SK-N-SH treated with all-trans-retinoic acid at 6 μM for 48 hours (cell line): Measurements from ENCODE around the gene PCF11.

Experiments used
- ATAC-seq: fragments of 200-7000 bp; cut with Tn5 transposase; 3 replicates; pipeline ENCODE4 v1.9.1; 2020; ENCODE audit warnings: mild to moderate bottlenecking, moderate library complexity
- ARNTL ChIP-seq: fragments of 450-650 bp; formaldehyde crosslinking; IDR thresholded peaks from 2 replicates; pipeline ENCODE4 v1.5.0; 2020; ENCODE audit warnings: low read depth, mild to moderate bottlenecking, moderate library complexity, borderline replicate concordance
- BACH2 ChIP-seq: fragments of 250-450 bp; sonication (Bioruptor Pico); IDR thresholded peaks from 2 replicates; pipeline ENCODE4 v1.9.0; 2021; ENCODE audit warnings: mild to moderate bottlenecking, borderline replicate concordance
- CSDC2 ChIP-seq: fragments of 250-450 bp; sonication (Bioruptor Pico); IDR thresholded peaks from 2 replicates; pipeline ENCODE4 v1.5.0; 2020; ENCODE audit warnings: mild to moderate bottlenecking, moderate library complexity
- CSRNP3 ChIP-seq: fragments of 250-450 bp; sonication (Bioruptor Pico); IDR thresholded peaks from 2 replicates; pipeline ENCODE4 v1.5.1; 2021; ENCODE audit warnings: mild to moderate bottlenecking, moderate library complexity
- ESRRG ChIP-seq: fragments of 250-450 bp; sonication (Bioruptor Pico); IDR thresholded peaks from 2 replicates; pipeline ENCODE4 v1.6.1; 2021; ENCODE audit warnings: mild to moderate bottlenecking
- GLIS3 ChIP-seq: fragments of 250-450 bp; sonication (Bioruptor Pico); IDR thresholded peaks from 2 replicates; pipeline ENCODE4 v1.5.0; 2020; ENCODE audit warnings: mild to moderate bottlenecking, moderate library complexity
- ISL1 ChIP-seq: fragments of 250-450 bp; sonication (Bioruptor Pico); IDR thresholded peaks from 2 replicates; pipeline ENCODE4 v2.1.2; 2022; ENCODE audit warnings: mild to moderate bottlenecking, moderate library complexity
- OSR1 ChIP-seq: fragments of 250-450 bp; sonication (Bioruptor Pico); IDR thresholded peaks from 2 replicates; pipeline ENCODE4 v1.8.0; 2022; ENCODE audit warnings: moderate library complexity, mild to moderate bottlenecking, inconsistent platforms
- PATZ1 ChIP-seq: fragments of 250-450 bp; sonication (Bioruptor Pico); IDR thresholded peaks from 2 replicates; pipeline ENCODE4 v1.8.0; 2020; ENCODE audit warnings: mild to moderate bottlenecking, moderate library complexity, borderline replicate concordance
- RARB ChIP-seq: fragments of 250-450 bp; sonication (Bioruptor Pico); IDR thresholded peaks from 2 replicates; pipeline ENCODE4 v1.8.0; 2021; ENCODE audit warnings: mild to moderate bottlenecking, moderate library complexity
- SNAI2 ChIP-seq: fragments of 250-450 bp; sonication (Bioruptor Pico); IDR thresholded peaks from 2 replicates; pipeline ENCODE4 v1.5.0; 2020; ENCODE audit warnings: mild to moderate bottlenecking, moderate library complexity
- TCF4 ChIP-seq: fragments of 250-450 bp; sonication (Bioruptor Pico); IDR thresholded peaks from 2 replicates; pipeline ENCODE4 v1.8.0; 2021; ENCODE audit warnings: mild to moderate bottlenecking, moderate library complexity, borderline replicate concordance
- TOX ChIP-seq: fragments of 250-450 bp; sonication (Bioruptor Pico); IDR thresholded peaks from 2 replicates; pipeline ENCODE4 v1.8.0; 2021; ENCODE audit warnings: mild to moderate bottlenecking, moderate library complexity, borderline replicate concordance
- ZC3H10 ChIP-seq: fragments of 250-450 bp; sonication (Bioruptor Pico); IDR thresholded peaks from 2 replicates; pipeline ENCODE4 v1.5.1; 2021; ENCODE audit warnings: mild to moderate bottlenecking, moderate library complexity
- ZFP3 ChIP-seq: fragments of 250-450 bp; sonication (Bioruptor Pico); IDR thresholded peaks from 2 replicates; pipeline ENCODE4 v1.5.0; 2020; ENCODE audit warnings: mild to moderate bottlenecking, moderate library complexity
- ZFP30 ChIP-seq: fragments of 450-650 bp; formaldehyde crosslinking; IDR thresholded peaks from 2 replicates; pipeline ENCODE4 v1.5.0; 2022; ENCODE audit warnings: mild to moderate bottlenecking, moderate library complexity
- ZNF565 ChIP-seq: fragments of 450-650 bp; formaldehyde crosslinking; conservative IDR thresholded peaks from 2 replicates; pipeline ENCODE4 v1.5.0; 2020; ENCODE audit warnings: low read depth, mild to moderate bottlenecking, moderate library complexity
- ZNF70 ChIP-seq: fragments of 450-650 bp; formaldehyde crosslinking; IDR thresholded peaks from 2 replicates; pipeline ENCODE4 v1.5.0; 2020; ENCODE audit warnings: mild to moderate bottlenecking, moderate library complexity
- ZNF8 ChIP-seq: fragments of 450-650 bp; formaldehyde crosslinking; IDR thresholded peaks from 2 replicates; pipeline ENCODE4 v1.5.0; 2020; ENCODE audit warnings: mild to moderate bottlenecking, moderate library complexity
- TF ChIP-seq, protein P1 (sequence below): fragments of 250-450 bp; sonication (Bioruptor Pico); IDR thresholded peaks from 2 replicates; pipeline ENCODE4 v1.5.0; 2020; ENCODE audit warnings: mild to moderate bottlenecking, moderate library complexity
- TF ChIP-seq, protein P2 (sequence below): fragments of 250-450 bp; sonication (Bioruptor Pico); IDR thresholded peaks from 2 replicates; pipeline ENCODE4 v1.5.1; 2020; ENCODE audit warnings: low read depth, mild to moderate bottlenecking, moderate library complexity
- TF ChIP-seq, protein P3 (sequence below): fragments of 250-450 bp; sonication (Bioruptor Pico); IDR thresholded peaks from 2 replicates; pipeline ENCODE4 v1.8.0; 2021; ENCODE audit warnings: low read depth, mild to moderate bottlenecking, moderate library complexity, borderline replicate concordance

PCF11 gene

GRCh38 chr11:83175815-83176214 lies 18.9 kb downstream of the PCF11 start:
- ATAC-seq = no peak
- TF ChIP-seq OSR1 (CRISPR knock-in tag) = no peak
- TF ChIP-seq, protein P1, sequence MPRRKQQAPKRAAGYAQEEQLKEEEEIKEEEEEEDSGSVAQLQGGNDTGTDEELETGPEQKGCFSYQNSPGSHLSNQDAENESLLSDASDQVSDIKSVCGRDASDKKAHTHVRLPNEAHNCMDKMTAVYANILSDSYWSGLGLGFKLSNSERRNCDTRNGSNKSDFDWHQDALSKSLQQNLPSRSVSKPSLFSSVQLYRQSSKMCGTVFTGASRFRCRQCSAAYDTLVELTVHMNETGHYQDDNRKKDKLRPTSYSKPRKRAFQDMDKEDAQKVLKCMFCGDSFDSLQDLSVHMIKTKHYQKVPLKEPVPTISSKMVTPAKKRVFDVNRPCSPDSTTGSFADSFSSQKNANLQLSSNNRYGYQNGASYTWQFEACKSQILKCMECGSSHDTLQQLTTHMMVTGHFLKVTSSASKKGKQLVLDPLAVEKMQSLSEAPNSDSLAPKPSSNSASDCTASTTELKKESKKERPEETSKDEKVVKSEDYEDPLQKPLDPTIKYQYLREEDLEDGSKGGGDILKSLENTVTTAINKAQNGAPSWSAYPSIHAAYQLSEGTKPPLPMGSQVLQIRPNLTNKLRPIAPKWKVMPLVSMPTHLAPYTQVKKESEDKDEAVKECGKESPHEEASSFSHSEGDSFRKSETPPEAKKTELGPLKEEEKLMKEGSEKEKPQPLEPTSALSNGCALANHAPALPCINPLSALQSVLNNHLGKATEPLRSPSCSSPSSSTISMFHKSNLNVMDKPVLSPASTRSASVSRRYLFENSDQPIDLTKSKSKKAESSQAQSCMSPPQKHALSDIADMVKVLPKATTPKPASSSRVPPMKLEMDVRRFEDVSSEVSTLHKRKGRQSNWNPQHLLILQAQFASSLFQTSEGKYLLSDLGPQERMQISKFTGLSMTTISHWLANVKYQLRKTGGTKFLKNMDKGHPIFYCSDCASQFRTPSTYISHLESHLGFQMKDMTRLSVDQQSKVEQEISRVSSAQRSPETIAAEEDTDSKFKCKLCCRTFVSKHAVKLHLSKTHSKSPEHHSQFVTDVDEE (CRISPR knock-in tag) = no peak
- no peak for TF ChIP-seq TCF4 (CRISPR knock-in tag)
- no peak for TF ChIP-seq ZFP3
- TF ChIP-seq, protein P2, sequence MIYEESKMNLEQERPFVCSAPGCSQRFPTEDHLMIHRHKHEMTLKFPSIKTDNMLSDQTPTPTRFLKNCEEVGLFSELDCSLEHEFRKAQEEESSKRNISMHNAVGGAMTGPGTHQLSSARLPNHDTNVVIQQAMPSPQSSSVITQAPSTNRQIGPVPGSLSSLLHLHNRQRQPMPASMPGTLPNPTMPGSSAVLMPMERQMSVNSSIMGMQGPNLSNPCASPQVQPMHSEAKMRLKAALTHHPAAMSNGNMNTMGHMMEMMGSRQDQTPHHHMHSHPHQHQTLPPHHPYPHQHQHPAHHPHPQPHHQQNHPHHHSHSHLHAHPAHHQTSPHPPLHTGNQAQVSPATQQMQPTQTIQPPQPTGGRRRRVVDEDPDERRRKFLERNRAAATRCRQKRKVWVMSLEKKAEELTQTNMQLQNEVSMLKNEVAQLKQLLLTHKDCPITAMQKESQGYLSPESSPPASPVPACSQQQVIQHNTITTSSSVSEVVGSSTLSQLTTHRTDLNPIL (CRISPR knock-in tag) = no peak
- TF ChIP-seq ZNF8 (CRISPR knock-in tag) = no peak
- no peak for TF ChIP-seq RARB (CRISPR knock-in tag)
- no peak for TF ChIP-seq ZC3H10 (CRISPR knock-in tag)
- TF ChIP-seq TOX (CRISPR knock-in tag) = no peak

GRCh38 chr11:83181815-83182214 lies 24.9 kb downstream of the PCF11 start:
- TF ChIP-seq ZNF565 (CRISPR knock-in tag) (no peak), ZC3H10 (CRISPR knock-in tag) (no peak), ZFP30 (CRISPR knock-in tag) (no peak), ZNF70 (CRISPR knock-in tag) (no peak), CSDC2 (CRISPR knock-in tag) (no peak), RARB (CRISPR knock-in tag) (no peak), TCF4 (CRISPR knock-in tag) (no peak), ZFP3 (no peak), TOX (CRISPR knock-in tag) (no peak)
- ATAC-seq = no peak

- no peak for ATAC-seq
- TF ChIP-seq ZFP30 (CRISPR knock-in tag) (no peak), PATZ1 (no peak), TOX (CRISPR knock-in tag) (no peak), ARNTL (CRISPR knock-in tag) (no peak), ZNF8 (CRISPR knock-in tag) (no peak), ESRRG (CRISPR knock-in tag) (no peak), ZC3H10 (CRISPR knock-in tag) (no peak), GLIS3 (CRISPR knock-in tag) (no peak), ISL1 (CRISPR knock-in tag) (no peak), CSDC2 (CRISPR knock-in tag) (no peak), CSRNP3 (no peak), SNAI2 (CRISPR knock-in tag) (no peak), ZFP3 (no peak), ZNF70 (CRISPR knock-in tag) (no peak), RARB (CRISPR knock-in tag) (no peak), BACH2 (CRISPR knock-in tag) (no peak)
- TF ChIP-seq, protein P3, sequence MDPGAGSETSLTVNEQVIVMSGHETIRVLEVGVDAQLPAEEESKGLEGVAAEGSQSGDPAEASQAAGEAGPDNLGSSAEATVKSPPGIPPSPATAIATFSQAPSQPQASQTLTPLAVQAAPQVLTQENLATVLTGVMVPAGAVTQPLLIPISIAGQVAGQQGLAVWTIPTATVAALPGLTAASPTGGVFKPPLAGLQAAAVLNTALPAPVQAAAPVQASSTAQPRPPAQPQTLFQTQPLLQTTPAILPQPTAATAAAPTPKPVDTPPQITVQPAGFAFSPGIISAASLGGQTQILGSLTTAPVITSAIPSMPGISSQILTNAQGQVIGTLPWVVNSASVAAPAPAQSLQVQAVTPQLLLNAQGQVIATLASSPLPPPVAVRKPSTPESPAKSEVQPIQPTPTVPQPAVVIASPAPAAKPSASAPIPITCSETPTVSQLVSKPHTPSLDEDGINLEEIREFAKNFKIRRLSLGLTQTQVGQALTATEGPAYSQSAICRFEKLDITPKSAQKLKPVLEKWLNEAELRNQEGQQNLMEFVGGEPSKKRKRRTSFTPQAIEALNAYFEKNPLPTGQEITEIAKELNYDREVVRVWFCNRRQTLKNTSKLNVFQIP (CRISPR knock-in tag) = no peak
- TF ChIP-seq, protein P2 (CRISPR knock-in tag) = no peak
- TF ChIP-seq, protein P1 (CRISPR knock-in tag) = no peak
Measured at GRCh38 chr11:83185767-83186166, 28.8 kb downstream of the PCF11 start.
